ENCODE measurements around the gene OTOGL. TPM values are rescaled to one million over a fixed set of nuclear protein-coding genes. Genes with fewer than 3 reads are reported as not detected.
"Not testable (repeated sequence)": the region's sequence is repeated elsewhere in the genome, so short reads cannot be mapped to it uniquely, and the experiment has no call there.

OTOGL gene
- total RNA-seq, 4 donors from 2014 or later, result 0.21 to 0.60 (median 0.44) TPM; not detected in 1

DNA sequence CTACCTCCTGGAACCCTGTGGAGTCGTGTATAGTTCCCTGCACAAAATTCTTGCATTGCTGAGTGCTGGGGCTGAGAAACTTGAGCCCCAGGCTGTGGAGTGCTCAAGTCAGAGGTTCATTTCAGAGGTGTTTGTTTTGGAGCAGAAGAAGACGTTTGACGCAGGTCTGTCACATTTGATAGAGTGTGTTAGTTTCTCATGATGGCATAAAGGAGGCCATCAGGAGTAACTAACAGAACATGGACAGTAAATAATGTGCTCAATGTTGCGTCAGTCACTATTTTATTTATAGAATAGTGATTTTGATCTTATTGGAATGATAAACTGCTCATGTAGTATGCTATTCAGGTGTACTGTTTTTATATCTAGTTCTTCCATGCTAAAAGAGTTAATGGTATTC is 44.2 kb downstream of the OTOGL start:
- Histone ChIP-seq H3K4me1 (no peaks in the 10 kb centered on the region), H3K9me3 (no peaks in the 10 kb centered on the region), H3K36me3 (no peaks in the 10 kb centered on the region), H3K27me3 (no peaks in the 10 kb centered on the region), H3K27ac (no peak overlapping the region), H3K4me3 (no peak overlapping the region)
- DNase-seq (ENCODE audit: low spot score in 2 of 2), result no peak
- 87% methylated on average over 4 of the region's 4 CpGs for WGBS, 2 donors
- TF ChIP-seq EP300 (IDR thresholded peaks at IDR 0.05) (no peak), POLR2A (IDR thresholded peaks at IDR 0.05) (no peak)
- TF ChIP-seq, protein P1, sequence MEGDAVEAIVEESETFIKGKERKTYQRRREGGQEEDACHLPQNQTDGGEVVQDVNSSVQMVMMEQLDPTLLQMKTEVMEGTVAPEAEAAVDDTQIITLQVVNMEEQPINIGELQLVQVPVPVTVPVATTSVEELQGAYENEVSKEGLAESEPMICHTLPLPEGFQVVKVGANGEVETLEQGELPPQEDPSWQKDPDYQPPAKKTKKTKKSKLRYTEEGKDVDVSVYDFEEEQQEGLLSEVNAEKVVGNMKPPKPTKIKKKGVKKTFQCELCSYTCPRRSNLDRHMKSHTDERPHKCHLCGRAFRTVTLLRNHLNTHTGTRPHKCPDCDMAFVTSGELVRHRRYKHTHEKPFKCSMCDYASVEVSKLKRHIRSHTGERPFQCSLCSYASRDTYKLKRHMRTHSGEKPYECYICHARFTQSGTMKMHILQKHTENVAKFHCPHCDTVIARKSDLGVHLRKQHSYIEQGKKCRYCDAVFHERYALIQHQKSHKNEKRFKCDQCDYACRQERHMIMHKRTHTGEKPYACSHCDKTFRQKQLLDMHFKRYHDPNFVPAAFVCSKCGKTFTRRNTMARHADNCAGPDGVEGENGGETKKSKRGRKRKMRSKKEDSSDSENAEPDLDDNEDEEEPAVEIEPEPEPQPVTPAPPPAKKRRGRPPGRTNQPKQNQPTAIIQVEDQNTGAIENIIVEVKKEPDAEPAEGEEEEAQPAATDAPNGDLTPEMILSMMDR (IDR thresholded peaks at IDR 0.05), result no peak

DNA sequence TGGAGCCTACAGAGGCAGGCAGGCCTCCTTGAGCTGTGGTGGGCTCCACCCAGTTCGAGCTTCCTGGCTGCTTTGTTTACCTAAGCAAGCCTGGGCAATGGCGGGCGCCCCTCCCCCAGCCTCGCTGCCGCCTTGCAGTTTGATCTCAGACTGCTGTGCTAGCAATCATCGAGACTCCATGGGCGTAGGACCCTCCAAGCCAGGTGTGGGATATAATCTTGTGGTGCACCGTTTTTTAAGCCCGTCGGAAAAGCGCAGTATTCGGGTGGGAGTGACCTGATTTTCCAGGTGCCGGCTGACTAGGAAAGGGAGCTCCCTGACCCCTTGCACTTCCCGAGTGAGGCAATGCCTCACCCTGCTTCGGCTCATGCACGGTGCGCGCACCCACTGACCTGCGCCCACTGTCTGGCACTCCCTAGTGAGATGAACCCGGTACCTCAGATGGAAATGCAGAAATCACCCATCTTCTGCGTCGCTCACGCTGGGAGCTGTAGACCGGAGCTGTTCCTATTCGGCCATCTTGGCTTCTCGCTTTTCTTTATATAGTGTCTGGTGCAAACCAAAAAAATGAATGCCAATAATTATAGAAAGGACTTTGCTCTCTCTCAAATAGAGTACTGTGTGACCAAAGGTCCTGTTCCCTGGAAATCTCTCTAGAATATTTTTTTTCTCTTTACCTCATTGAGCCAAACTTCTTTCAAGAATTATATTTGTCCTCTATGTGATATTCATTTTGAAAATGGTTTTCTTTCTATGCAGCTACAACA is 50.4 kb downstream of the OTOGL start:
- H3K4me3 ChIP-seq; DNase-seq (ENCODE audit: low spot score in 2 of 2); H3K27me3 ChIP-seq; H3K4me1 ChIP-seq; H3K27ac ChIP-seq; H3K9me3 ChIP-seq; H3K36me3 ChIP-seq: not testable (repeated sequence)
- 91 to 98% methylated on average over 19 to 21 of the region's 26 CpGs for WGBS, 2 donors

DNA sequence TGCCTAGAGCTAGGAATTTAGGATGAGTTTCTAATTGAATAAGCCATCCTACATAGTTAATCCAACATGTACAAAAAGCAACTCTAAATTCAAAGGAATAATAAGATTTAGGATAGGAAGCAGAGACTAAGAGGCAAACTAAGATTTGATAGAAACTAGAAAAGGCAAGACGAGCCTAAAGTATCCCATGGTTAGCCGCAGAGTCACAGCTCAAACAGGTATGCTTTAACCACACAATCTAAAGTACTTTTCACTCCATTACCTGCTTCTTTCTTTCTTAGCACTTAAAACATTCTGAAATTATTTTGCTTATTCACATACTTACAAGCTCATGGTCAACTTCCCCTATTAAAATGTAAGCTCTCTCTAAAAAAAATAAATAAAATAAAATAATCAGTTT is 51.8 kb downstream of the OTOGL start:
- 85 to 95% methylated on average over 2 of the region's 2 CpGs for WGBS, 2 donors
- no peak for DNase-seq (ENCODE audit: low spot score in 2 of 2)
- TF ChIP-seq, protein P1 (IDR thresholded peaks at IDR 0.05), result no peak
- TF ChIP-seq EP300 (IDR thresholded peaks at IDR 0.05) (no peak), POLR2A (IDR thresholded peaks at IDR 0.05) (no peak)
- no peaks in the 10 kb centered on the region for H3K9me3 ChIP-seq
- no peaks in the 10 kb centered on the region for H3K4me1 ChIP-seq
- H3K4me3 ChIP-seq, result no peak overlapping the region
- no peak overlapping the region for H3K27ac ChIP-seq
- H3K36me3 ChIP-seq, result no peaks in the 10 kb centered on the region
- H3K27me3 ChIP-seq, result no peaks in the 10 kb centered on the region

GRCh38 chr12:80154261-80154660 is 54.9 kb downstream of the OTOGL start:
- no peak overlapping the region for H3K4me3 ChIP-seq
- no peaks in the 10 kb centered on the region for H3K36me3 ChIP-seq
- DNase-seq (ENCODE audit: low spot score in 2 of 2), result no peak
- 18 to 51% methylated on average over 1 of the region's 1 CpG for WGBS, 2 donors
- TF ChIP-seq POLR2A (IDR thresholded peaks at IDR 0.05), result no peak
- no peak for TF ChIP-seq EP300 (IDR thresholded peaks at IDR 0.05)
- TF ChIP-seq, protein P1 (IDR thresholded peaks at IDR 0.05), result no peak
- H3K9me3 ChIP-seq, result no peaks in the 10 kb centered on the region
- H3K27ac ChIP-seq, result no peak overlapping the region
- no peaks in the 10 kb centered on the region for H3K27me3 ChIP-seq
- H3K4me1 ChIP-seq, result no peaks in the 10 kb centered on the region

DNA sequence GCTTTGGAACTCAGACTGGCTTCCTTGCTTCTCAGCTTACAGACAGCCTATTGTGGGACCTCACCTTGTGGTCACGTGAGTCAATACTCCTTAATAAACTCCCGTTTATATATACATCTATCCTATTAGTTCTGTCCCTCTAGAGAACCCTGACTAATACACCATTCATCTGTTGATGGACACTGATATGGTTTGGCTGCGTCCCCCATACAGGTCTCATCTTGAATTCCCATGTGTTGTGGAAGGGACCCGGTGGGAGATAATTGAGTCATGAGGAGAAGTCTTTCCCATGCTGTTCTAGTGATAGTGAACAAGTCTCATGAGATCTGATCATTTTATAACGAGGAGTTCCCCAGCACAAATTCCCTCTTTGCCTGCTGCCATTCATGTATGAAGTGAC is 57.0 kb downstream of the OTOGL start:
- DNase-seq (ENCODE audit: low spot score in 2 of 2), result no peak
- H3K4me3 ChIP-seq, result no peak overlapping the region
- H3K36me3 ChIP-seq, result no peaks in the 10 kb centered on the region
- no peaks in the 10 kb centered on the region for H3K9me3 ChIP-seq
- no peak for TF ChIP-seq POLR2A (IDR thresholded peaks at IDR 0.05)
- TF ChIP-seq, protein P1 (IDR thresholded peaks at IDR 0.05), result no peak
- H3K27ac ChIP-seq, result no peak overlapping the region
- H3K27me3 ChIP-seq, result no peaks in the 10 kb centered on the region
- H3K4me1 ChIP-seq, result no peaks in the 10 kb centered on the region
- 88 to 96% methylated on average over 5 of the region's 5 CpGs for WGBS, 2 donors

Measured in tibial nerve (tissue), 4 donors.